Measurements from ENCODE around the gene NOC2L.
"Not testable (repeated sequence)": the region's sequence is repeated elsewhere in the genome, so short reads cannot be mapped to it uniquely, and the experiment has no call there.

NOC2L gene

DNA sequence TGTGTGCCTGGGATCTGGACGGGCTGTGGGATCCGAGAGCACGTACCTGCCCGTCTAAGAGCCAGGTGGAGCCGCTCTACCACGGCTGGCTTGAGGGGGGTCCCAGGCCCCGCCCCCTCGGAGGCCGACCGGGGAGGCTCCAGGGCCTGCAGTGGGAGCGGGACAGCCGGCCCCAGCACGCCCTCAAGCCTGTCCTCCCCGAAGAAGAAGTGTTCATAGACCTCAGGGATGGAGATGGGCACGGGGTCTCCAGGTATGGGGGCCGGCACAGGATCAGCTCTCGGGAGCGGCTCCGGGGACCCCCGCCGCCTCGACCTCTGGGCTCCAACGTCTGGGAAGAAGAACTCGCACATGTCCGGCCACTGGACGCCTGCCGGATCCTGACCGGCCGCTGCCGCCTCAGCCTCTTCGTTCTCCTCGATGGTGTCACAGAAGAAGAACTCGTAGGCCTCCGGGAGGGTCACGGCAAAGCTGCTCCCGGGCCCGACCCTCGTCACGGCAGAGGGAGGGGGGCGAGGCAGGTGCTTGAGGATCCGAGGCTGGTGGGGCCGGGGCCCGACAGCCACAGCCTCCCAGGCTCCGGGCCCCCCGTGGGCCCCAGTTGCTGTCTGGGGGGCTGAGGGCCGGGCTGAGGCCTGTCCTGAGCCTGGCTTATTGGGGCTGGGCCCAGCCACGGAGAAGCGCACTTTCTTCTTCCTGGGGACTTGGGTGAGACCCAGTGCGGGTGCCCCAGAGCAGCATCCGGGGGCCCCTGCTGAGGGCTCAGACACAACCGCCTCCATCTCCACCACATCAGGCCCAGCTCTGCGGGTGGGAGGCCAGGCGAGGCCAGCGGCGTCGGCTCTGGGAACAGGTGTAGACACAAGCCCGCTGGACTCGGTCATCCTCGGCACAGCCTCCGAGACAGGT lies 20.0 kb upstream of the NOC2L start:
- TF ChIP-seq PPARA (CRISPR knock-in tag; IDR thresholded peaks at IDR 0.05; ENCODE audit: borderline replicate concordance) (no peak), RARB (CRISPR knock-in tag; IDR thresholded peaks at IDR 0.05) (no peak), TSHZ2 (CRISPR knock-in tag; IDR thresholded peaks at IDR 0.05) (no peak), CREB5 (CRISPR knock-in tag; IDR thresholded peaks at IDR 0.05; ENCODE audit: low read depth) (no peak)
- TF ChIP-seq, protein P1, sequence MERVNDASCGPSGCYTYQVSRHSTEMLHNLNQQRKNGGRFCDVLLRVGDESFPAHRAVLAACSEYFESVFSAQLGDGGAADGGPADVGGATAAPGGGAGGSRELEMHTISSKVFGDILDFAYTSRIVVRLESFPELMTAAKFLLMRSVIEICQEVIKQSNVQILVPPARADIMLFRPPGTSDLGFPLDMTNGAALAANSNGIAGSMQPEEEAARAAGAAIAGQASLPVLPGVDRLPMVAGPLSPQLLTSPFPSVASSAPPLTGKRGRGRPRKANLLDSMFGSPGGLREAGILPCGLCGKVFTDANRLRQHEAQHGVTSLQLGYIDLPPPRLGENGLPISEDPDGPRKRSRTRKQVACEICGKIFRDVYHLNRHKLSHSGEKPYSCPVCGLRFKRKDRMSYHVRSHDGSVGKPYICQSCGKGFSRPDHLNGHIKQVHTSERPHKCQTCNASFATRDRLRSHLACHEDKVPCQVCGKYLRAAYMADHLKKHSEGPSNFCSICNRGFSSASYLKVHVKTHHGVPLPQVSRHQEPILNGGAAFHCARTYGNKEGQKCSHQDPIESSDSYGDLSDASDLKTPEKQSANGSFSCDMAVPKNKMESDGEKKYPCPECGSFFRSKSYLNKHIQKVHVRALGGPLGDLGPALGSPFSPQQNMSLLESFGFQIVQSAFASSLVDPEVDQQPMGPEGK (CRISPR knock-in tag; IDR thresholded peaks at IDR 0.05; ENCODE audit: borderline replicate concordance): no peak
- ATAC-seq: no peak

GRCh38 chr1:978069-978834 lies 19.2 kb upstream of the NOC2L start:
- no peak for ATAC-seq
- no peak for TF ChIP-seq TSHZ2 (CRISPR knock-in tag; IDR thresholded peaks at IDR 0.05)
- no peak for TF ChIP-seq ISL1 (CRISPR knock-in tag; IDR thresholded peaks at IDR 0.05)
- TF ChIP-seq ZNF8 (CRISPR knock-in tag; IDR thresholded peaks at IDR 0.05): no peak
- no peak for TF ChIP-seq CSRNP3 (CRISPR knock-in tag; IDR thresholded peaks at IDR 0.05)
- no peak for TF ChIP-seq TCF4 (CRISPR knock-in tag; IDR thresholded peaks at IDR 0.05; ENCODE audit: borderline replicate concordance)
- TF ChIP-seq POU6F1 (CRISPR knock-in tag; IDR thresholded peaks at IDR 0.05; ENCODE audit: borderline replicate concordance, low read depth): no peak

GRCh38 chr1:976791-977190 lies 17.7 kb upstream of the NOC2L start:
- ATAC-seq: not testable (repeated sequence)

All from SK-N-SH treated with all-trans-retinoic acid at 6 μM for 48 hours (cell line).